T-cell (primary cell): Measurements from ENCODE around the gene AAR2. TPM values are rescaled to one million over a fixed set of nuclear protein-coding genes. Genes with fewer than 3 reads are reported as not detected.

Experiments
- ATAC-seq, 4 experiments: fragments of 200-7000 bp in 3 of 4; fragments of 150-1000 bp in 1 of 4; cut with Tn5 transposase; replicated peaks in 1 of 4; 1 replicate in 3 of 4; 2 replicates in 1 of 4; pipeline ENCODE4 v1.10.0; 2021; ENCODE audit warnings: moderate library complexity in 3 of 4, mild to moderate bottlenecking in 2 of 4, moderate number of reproducible peaks in 1 of 4
- CTCF ChIA-PET, 2 donors: fragments of 300-600 bp; sonication (Branson Sonifier 250); formaldehyde crosslinking; loops; one replicate each; lab custom pipeline; 2022; ENCODE audit warnings: antibody characterized with exemption in 2 of 2; lab: Charles Lee
- POLR2A ChIA-PET, 2 donors: fragments of 300-600 bp; sonication (Branson Sonifier 250); formaldehyde crosslinking; loops; one replicate each; lab custom pipeline; 2022; ENCODE audit warnings: antibody characterized with exemption in 2 of 2; lab: Charles Lee
- DNase-seq, 35 experiments: peaks; one replicate each; pipeline versions ENCODE4 v3.0.0 to v3.0.0-alpha.2; 2013 to 2023
- H3K27ac ChIP-seq: one replicate; pipeline ENCODE4 v1.5.1; 2013; ENCODE audit warnings: low read length
- H3K27me3 ChIP-seq, 2 experiments: replicated peaks in 1 of 2; 1 replicate in 1 of 2; 2 replicates in 1 of 2; pipeline versions ENCODE4 v1.6.1 to v1.7.0; 2013; ENCODE audit warnings: low read length in 1 of 2, mixed read lengths in 1 of 2; ENCODE audit not compliant: control insufficient read depth in 2 of 2, insufficient read depth in 2 of 2; ENCODE audit errors: extremely low read depth in 1 of 2
- H3K36me3 ChIP-seq, 2 donors: 1 replicate in 1 of 2; 2 replicates in 1 of 2; pipeline versions ENCODE4 v1.6.1 to v1.7.0; 2013; ENCODE audit warnings: low read length in 1 of 2; ENCODE audit not compliant: control insufficient read depth in 2 of 2, insufficient read depth in 1 of 2; ENCODE audit errors: extremely low read depth in 1 of 2
- H3K4me1 ChIP-seq, 2 experiments: 1 replicate in 1 of 2; 2 replicates in 1 of 2; pipeline versions ENCODE4 v1.6.1 to v1.7.0; 2013; ENCODE audit warnings: low read length in 2 of 2, mixed read lengths in 1 of 2; ENCODE audit not compliant: insufficient read depth in 2 of 2, control insufficient read depth in 1 of 2; ENCODE audit errors: extremely low read depth in 1 of 2
- H3K4me3 ChIP-seq, 2 donors: 1 replicate in 1 of 2; 2 replicates in 1 of 2; pipeline versions ENCODE4 v1.5.1 to v1.7.0; 2013; ENCODE audit warnings: mild to moderate bottlenecking in 2 of 2, low read length in 1 of 2, moderate library complexity in 1 of 2; ENCODE audit not compliant: control insufficient read depth in 1 of 2; ENCODE audit errors: extremely low read depth in 1 of 2
- H3K9me3 ChIP-seq: 2 replicates; pipeline ENCODE4 v1.7.0; 2013
- H3K27ac Mint-ChIP-seq, 2 donors: one replicate each; pipeline ENCODE4 v1.8.0; 2020 to 2021; ENCODE audit warnings: mild to moderate bottlenecking in 2 of 2, mixed read lengths in 2 of 2
- H3K27me3 Mint-ChIP-seq, 2 donors: one replicate each; pipeline ENCODE4 v1.8.0; 2021 to 2022; ENCODE audit warnings: mixed read lengths in 2 of 2
- H3K36me3 Mint-ChIP-seq: one replicate; pipeline ENCODE4 v1.8.0; 2021; ENCODE audit warnings: mixed read lengths
- H3K4me1 Mint-ChIP-seq, 3 donors: one replicate each; pipeline ENCODE4 v1.8.0; 2020 to 2022; ENCODE audit warnings: mixed read lengths in 3 of 3, mild to moderate bottlenecking in 1 of 3
- H3K4me3 Mint-ChIP-seq, 3 donors: one replicate each; pipeline ENCODE4 v1.8.0; 2020 to 2022; ENCODE audit warnings: mild to moderate bottlenecking in 3 of 3, mixed read lengths in 3 of 3, moderate library complexity in 3 of 3
- H3K9me3 Mint-ChIP-seq, 3 donors: one replicate each; pipeline ENCODE4 v1.8.0; 2020 to 2022; ENCODE audit warnings: mixed read lengths in 3 of 3
- WGBS: methylation state at CpG from one replicate; pipeline ENCODE4 v1.1.5; 2013; ENCODE audit warnings: missing lambda C conversion rate; ENCODE audit not compliant: insufficient coverage; 5-methylcytosine and 5-hydroxymethylcytosine counted together
- total RNA-seq, 35 experiments: library from RNA in 6 of 35; stranded (reverse) in 6 of 35; fragments of 120-200 nt in 1 of 35; gene quantifications; one replicate each; pipeline versions ENCODE4 v1.2.1 to v1.2.4 and lab custom pipeline; 2013 to 2026

AAR2 gene
- total RNA-seq, 5 donors from 2014 or later (not counting 1 experiment from before 2014, with no cell fraction given) = 17.7 to 24.1 (median 23.3) TPM

GRCh38 chr20:36255445-36255844 lies 19.2 kb downstream of the AAR2 start:
- peaks cover 4 to 14% (median 5%) of the 10 kb centered on the region in 3 donors for H3K4me1 Mint-ChIP-seq
- Histone ChIP-seq H3K27ac (no peak overlapping the region), H3K36me3 (peaks cover 14 to 62% of the 10 kb centered on the region in 2 donors), H3K4me3 (no peak overlapping the region), H3K9me3 (no peaks in the 10 kb centered on the region), H3K27me3 (no peaks in the 10 kb centered on the region), H3K4me1 (peaks cover 0 to 2% of the 10 kb centered on the region in 2 experiments)
- H3K4me3 Mint-ChIP-seq = no peak overlapping the region
- WGBS = 95% methylated on average over 12 of the region's 12 CpGs
- no peaks in the 10 kb centered on the region for H3K9me3 Mint-ChIP-seq
- POLR2A ChIA-PET = no interaction called here
- DNase-seq (no peak), ATAC-seq (no peak)
- no peak overlapping the region for H3K27ac Mint-ChIP-seq
- peaks cover 40% of the 10 kb centered on the region for H3K36me3 Mint-ChIP-seq
- CTCF ChIA-PET = interaction anchor here in 1 of 2 donors (1.5 kb wide), 1 partner anchor 53 kb away, joined by 3 read pairs; no protein-coding TSS in a partner anchor
- no peaks in the 10 kb centered on the region for H3K27me3 Mint-ChIP-seq

- no peak overlapping the region for H3K4me3 ChIP-seq
- CTCF ChIA-PET = no interaction called here
- POLR2A ChIA-PET = no interaction called here
- Mint-ChIP-seq H3K36me3 (peaks cover 20% of the 10 kb centered on the region), H3K9me3 (no peaks in the 10 kb centered on the region), H3K27ac (no peak overlapping the region), H3K27me3 (no peaks in the 10 kb centered on the region), H3K4me1 (no peaks in the 10 kb centered on the region), H3K4me3 (no peak overlapping the region)
- peaks cover 14 to 26% of the 10 kb centered on the region in 2 donors for H3K36me3 ChIP-seq
- H3K27me3 ChIP-seq = no peaks in the 10 kb centered on the region
- DNase-seq (no peak), ATAC-seq (no peak)
- 92% methylated on average over 11 of the region's 16 CpGs for WGBS
- no peak overlapping the region for H3K27ac ChIP-seq
- no peaks in the 10 kb centered on the region for H3K9me3 ChIP-seq
- H3K4me1 ChIP-seq = no peaks in the 10 kb centered on the region
Observed at GRCh38 chr20:36259177-36260061, 23.1 kb downstream of the AAR2 start.

- CTCF ChIA-PET = interaction anchor here in 1 of 2 donors (0.7 kb wide), 1 partner anchor 205 kb away, joined by 7 read pairs; no protein-coding TSS in a partner anchor
- ATAC-seq (no peak), DNase-seq (no peak)
- Mint-ChIP-seq H3K36me3 (peaks cover 17% of the 10 kb centered on the region), H3K27me3 (no peaks in the 10 kb centered on the region), H3K9me3 (no peaks in the 10 kb centered on the region), H3K4me1 (no peaks in the 10 kb centered on the region), H3K27ac (no peak overlapping the region), H3K4me3 (no peak overlapping the region)
- POLR2A ChIA-PET = no interaction called here
- Histone ChIP-seq H3K36me3 (peaks cover 12 to 20% of the 10 kb centered on the region in 2 donors), H3K27ac (no peak overlapping the region), H3K4me3 (no peak overlapping the region), H3K4me1 (no peaks in the 10 kb centered on the region), H3K9me3 (no peaks in the 10 kb centered on the region), H3K27me3 (no peaks in the 10 kb centered on the region)
- 83% methylated on average over 6 of the region's 7 CpGs for WGBS
Observed at GRCh38 chr20:36260316-36260715, 24.0 kb downstream of the AAR2 start.

- no peak for ATAC-seq
- no peaks in the 10 kb centered on the region for H3K4me1 Mint-ChIP-seq
- H3K36me3 ChIP-seq = peaks cover 3 to 8% of the 10 kb centered on the region in 2 donors
- no peaks in the 10 kb centered on the region for H3K27me3 Mint-ChIP-seq
- peaks cover 0 to 2% of the 10 kb centered on the region in 2 experiments for H3K27me3 ChIP-seq
- H3K27ac Mint-ChIP-seq = no peak overlapping the region
- POLR2A ChIA-PET = no interaction called here
- DNase-seq = no peak
- H3K9me3 Mint-ChIP-seq = no peaks in the 10 kb centered on the region
- H3K4me3 ChIP-seq = no peak overlapping the region
- CTCF ChIA-PET = no interaction called here
- 86% methylated on average over 12 of the region's 12 CpGs for WGBS
- peaks cover 8% of the 10 kb centered on the region for H3K36me3 Mint-ChIP-seq
- no peaks in the 10 kb centered on the region for H3K9me3 ChIP-seq
- H3K4me1 ChIP-seq = no peaks in the 10 kb centered on the region
- no peak overlapping the region for H3K27ac ChIP-seq
- no peak overlapping the region for H3K4me3 Mint-ChIP-seq
Observed at GRCh38 chr20:36261389-36262105, 25.3 kb downstream of the AAR2 start.

- H3K27ac ChIP-seq = no peak overlapping the region
- H3K9me3 ChIP-seq = no peaks in the 10 kb centered on the region
- H3K9me3 Mint-ChIP-seq = no peaks in the 10 kb centered on the region
- no peak overlapping the region for H3K27ac Mint-ChIP-seq
- no peak overlapping the region for H3K4me3 Mint-ChIP-seq
- no peak for DNase-seq
- no peaks in the 10 kb centered on the region for H3K4me1 ChIP-seq
- no peaks in the 10 kb centered on the region for H3K27me3 Mint-ChIP-seq
- no peaks in the 10 kb centered on the region for H3K4me1 Mint-ChIP-seq
- H3K27me3 ChIP-seq = peaks cover 0 to 7% of the 10 kb centered on the region in 2 experiments
- 89% methylated on average over 8 of the region's 12 CpGs for WGBS
- ChIA-PET CTCF (no interaction called here), POLR2A (no interaction called here)
- no peak for ATAC-seq
- H3K4me3 ChIP-seq = no peak overlapping the region
- no peaks in the 10 kb centered on the region for H3K36me3 Mint-ChIP-seq
- no peaks in the 10 kb centered on the region for H3K36me3 ChIP-seq
Observed at GRCh38 chr20:36262440-36262839, 26.2 kb downstream of the AAR2 start.

- no peaks in the 10 kb centered on the region for H3K4me1 Mint-ChIP-seq
- no peaks in the 10 kb centered on the region for H3K4me1 ChIP-seq
- no peaks in the 10 kb centered on the region for H3K27me3 Mint-ChIP-seq
- ATAC-seq (no peak), DNase-seq (no peak)
- H3K27ac Mint-ChIP-seq = no peak overlapping the region
- H3K4me3 ChIP-seq = no peak overlapping the region
- H3K9me3 Mint-ChIP-seq = no peaks in the 10 kb centered on the region
- no peak overlapping the region for H3K27ac ChIP-seq
- 92% methylated on average over 20 of the region's 20 CpGs for WGBS
- H3K27me3 ChIP-seq = peaks cover 0 to 13% of the 10 kb centered on the region in 2 experiments
- no peaks in the 10 kb centered on the region for H3K9me3 ChIP-seq
- ChIA-PET POLR2A (interaction anchor here in 1 of 2 donors (0.7 kb wide), 1 partner anchor 18 kb away, joined by 3 read pairs; no protein-coding TSS in a partner anchor), CTCF (no interaction called here)
- H3K36me3 Mint-ChIP-seq = no peaks in the 10 kb centered on the region
- H3K4me3 Mint-ChIP-seq = no peak overlapping the region
- H3K36me3 ChIP-seq = no peaks in the 10 kb centered on the region
Observed at GRCh38 chr20:36264426-36265246, 28.4 kb downstream of the AAR2 start.
